DND-41 (cell line): ENCODE results near the gene TTC8.

ENCODE experiments used
- CTCF ChIP-seq: IDR thresholded peaks from 2 replicates; pipeline ENCODE4 v1.5.1; 2012; ENCODE audit warnings: borderline replicate concordance, low read length, moderate library complexity, mild to moderate bottlenecking; ENCODE audit not compliant: poor library complexity, severe bottlenecking; ENCODE audit errors: extremely low read depth
- EZH2 ChIP-seq: IDR thresholded peaks from 3 replicates; pipeline ENCODE4 v1.6.1; 2012; ENCODE audit warnings: borderline replicate concordance, low read depth, mild to moderate bottlenecking, moderate library complexity, low read length, inconsistent platforms; ENCODE audit not compliant: severe bottlenecking

- no peak for TF ChIP-seq CTCF
- TF ChIP-seq EZH2 = no peak
Measured at GRCh38 chr14:88799522-88799921, 24.9 kb upstream of the TTC8 start.
